ENCODE data around the gene NHLRC1.
"Not testable (repeated sequence)": the region's sequence is repeated elsewhere in the genome, so short reads cannot be mapped to it uniquely, and the experiment has no call there.

Gene NHLRC1

GRCh38 chr6:18122128-18123093 lies at the start of gene NHLRC1:
TSS of gene NHLRC1 (minus strand) at chr6:18122677. CDS start at chr6:18122606, 71 bp downstream.
- peak; percentile 85 for DNase-seq (ENCODE audit: low spot score)

DNA sequence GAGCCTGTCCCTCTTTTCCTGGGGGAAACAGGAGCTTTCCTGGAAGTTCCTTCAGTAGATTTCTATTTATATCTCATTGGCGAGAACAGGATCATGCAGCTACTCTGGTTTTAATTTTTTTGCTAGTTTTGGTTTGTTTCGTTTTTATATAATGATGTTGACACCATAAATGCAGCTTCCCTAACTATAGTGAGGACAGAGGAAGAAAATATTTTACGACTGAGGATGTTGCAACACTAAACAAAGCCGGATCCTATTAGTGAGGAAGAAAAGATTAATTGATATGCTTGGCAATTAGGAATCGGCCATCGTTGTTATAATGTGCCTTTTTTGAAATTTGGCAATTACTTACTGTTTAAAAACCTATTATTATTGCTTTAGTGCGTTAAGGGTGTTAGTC lies 49.4 kb upstream of the NHLRC1 start:
- DNase-seq (ENCODE audit: low spot score), result no peak

- no peak for DNase-seq (ENCODE audit: low spot score)
Observed at GRCh38 chr6:18168264-18168663, 45.8 kb upstream of the NHLRC1 start.

GRCh38 chr6:18166312-18167036 lies 44.0 kb upstream of the NHLRC1 start:
- DNase-seq (ENCODE audit: low spot score), result no peak

DNA sequence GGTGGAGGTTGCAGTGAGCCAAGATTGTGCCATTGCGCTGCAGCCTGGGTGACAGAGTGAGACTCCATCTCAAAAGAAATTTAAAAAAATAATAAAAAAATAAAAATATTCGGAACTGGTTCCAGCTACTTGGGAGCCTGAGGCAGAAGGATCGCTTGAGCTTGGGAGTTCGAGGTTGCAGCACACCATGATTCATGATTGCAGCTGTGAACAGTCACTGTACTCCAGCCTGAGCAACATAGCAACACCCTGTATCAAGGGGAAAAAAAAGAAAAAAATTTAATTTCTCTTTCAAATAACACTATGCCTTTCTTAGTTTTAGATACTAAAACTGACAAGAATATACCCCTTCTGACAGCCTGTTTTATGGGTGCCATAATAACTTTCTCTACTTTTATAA lies 43.3 kb upstream of the NHLRC1 start:
- DNase-seq (ENCODE audit: low spot score), result no peak

GRCh38 chr6:18162401-18162800 lies 39.9 kb upstream of the NHLRC1 start:
- DNase-seq (ENCODE audit: low spot score), result no peak

DNA sequence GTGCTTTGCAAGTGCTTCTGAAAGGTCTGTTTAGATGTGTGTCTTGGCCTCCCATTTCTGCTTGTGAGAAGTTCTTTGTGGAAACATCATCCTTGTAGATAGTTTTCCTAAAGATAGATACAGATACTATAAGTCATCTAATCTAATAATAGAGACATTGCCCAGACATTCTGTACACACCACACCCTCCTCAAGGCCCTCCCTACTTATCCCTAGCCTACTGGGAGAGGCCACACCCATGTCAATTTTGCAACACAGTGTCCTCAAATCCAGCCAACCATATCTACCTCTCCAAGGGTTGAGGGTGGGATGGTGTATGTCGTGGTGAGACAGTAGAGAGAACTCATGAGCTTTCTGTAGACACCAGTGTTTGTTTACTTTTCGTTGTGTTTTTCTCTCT lies 39.0 kb upstream of the NHLRC1 start:
- no peak for DNase-seq (ENCODE audit: low spot score)

- no peak for DNase-seq (ENCODE audit: low spot score)
Observed at GRCh38 chr6:18160911-18161310, 38.4 kb upstream of the NHLRC1 start.

GRCh38 chr6:18155864-18156421 lies 33.5 kb upstream of the NHLRC1 start:
- DNase-seq (ENCODE audit: low spot score), result peak; percentile 36

GRCh38 chr6:18155150-18155863 lies 32.8 kb upstream of the NHLRC1 start, which contains the start of gene KDM1B:
TSS of gene KDM1B (plus strand) at chr6:18155422. CDS start at chr6:18159896, 4,474 bp downstream.
- peak; percentile 98 for DNase-seq (ENCODE audit: low spot score)

GRCh38 chr6:18154507-18155149 lies 32.2 kb upstream of the NHLRC1 start, which contains the start of gene TPMT:
TSS of gene TPMT (minus strand) at chr6:18155077. CDS start at chr6:18149127, 5,950 bp downstream.
- DNase-seq (ENCODE audit: low spot score), result no peak

- DNase-seq (ENCODE audit: low spot score), result no peak
Observed at GRCh38 chr6:18153311-18153703, 30.8 kb upstream of the NHLRC1 start.

DNA sequence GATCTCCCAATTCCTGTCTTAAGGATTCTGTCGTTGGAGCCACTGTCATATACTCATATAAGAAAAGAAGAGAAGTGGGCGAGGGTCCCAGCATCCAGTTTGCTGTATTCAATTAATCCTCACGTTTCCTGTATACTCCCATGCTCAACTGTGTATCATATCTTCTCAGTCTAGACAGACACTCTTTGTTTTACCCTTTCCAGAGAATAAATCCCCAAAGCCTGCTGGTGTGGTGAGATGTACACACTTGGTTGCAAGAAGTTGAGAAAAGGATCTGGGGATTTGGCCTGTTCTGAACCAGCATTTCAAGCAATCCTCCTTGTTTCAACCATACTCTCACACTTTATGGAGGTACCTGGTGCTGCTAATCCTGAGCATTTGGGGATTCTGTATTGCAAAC lies 29.3 kb upstream of the NHLRC1 start:
- no peak for DNase-seq (ENCODE audit: low spot score)

DNA sequence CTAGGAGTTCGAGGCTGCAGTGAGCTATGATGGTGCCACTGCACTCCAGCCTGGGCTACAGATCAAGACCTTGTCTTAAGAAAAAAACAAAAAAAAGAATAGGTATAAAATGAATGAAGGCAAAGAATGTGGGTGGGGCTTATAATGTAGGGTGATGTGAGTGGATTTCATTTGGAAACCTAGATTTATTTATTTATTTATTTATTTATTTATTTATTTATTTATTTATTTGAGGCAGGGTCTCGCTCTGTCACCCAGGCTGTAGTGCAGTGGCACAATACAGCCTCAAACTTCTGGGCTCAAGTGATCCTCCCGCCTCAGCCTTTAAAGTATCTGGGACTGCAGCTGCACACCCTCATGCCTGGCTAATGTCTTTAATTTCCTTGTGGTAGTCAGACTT lies 28.9 kb upstream of the NHLRC1 start:
- not testable (repeated sequence) for DNase-seq (ENCODE audit: low spot score)

GRCh38 chr6:18148304-18149025 lies 26.0 kb upstream of the NHLRC1 start:
- DNase-seq (ENCODE audit: low spot score), result no peak

DNA sequence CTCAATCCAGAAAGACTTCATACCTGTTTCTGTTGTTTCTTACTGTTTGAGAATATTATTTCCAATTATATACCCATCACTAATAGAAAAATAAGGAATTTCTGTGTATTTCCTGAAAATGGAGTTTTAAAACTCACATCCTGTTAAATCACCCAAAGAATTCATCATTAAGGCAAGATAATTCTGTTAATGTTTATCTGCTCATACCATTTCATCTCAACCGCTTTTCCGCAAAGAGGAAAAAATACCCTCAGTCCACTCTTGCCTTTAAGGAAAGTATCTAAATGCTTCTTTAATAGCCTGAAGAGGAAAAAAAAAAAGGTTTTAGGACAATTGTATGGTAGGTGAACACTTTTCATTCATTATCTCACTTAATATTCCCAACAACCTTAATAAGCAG lies 25.1 kb upstream of the NHLRC1 start:
- DNase-seq (ENCODE audit: low spot score), result no peak

GRCh38 chr6:18147160-18147559 lies 24.7 kb upstream of the NHLRC1 start:
- no peak for DNase-seq (ENCODE audit: low spot score)

- DNase-seq (ENCODE audit: low spot score), result no peak
Observed at GRCh38 chr6:18142591-18142861, 20.0 kb upstream of the NHLRC1 start.

DNA sequence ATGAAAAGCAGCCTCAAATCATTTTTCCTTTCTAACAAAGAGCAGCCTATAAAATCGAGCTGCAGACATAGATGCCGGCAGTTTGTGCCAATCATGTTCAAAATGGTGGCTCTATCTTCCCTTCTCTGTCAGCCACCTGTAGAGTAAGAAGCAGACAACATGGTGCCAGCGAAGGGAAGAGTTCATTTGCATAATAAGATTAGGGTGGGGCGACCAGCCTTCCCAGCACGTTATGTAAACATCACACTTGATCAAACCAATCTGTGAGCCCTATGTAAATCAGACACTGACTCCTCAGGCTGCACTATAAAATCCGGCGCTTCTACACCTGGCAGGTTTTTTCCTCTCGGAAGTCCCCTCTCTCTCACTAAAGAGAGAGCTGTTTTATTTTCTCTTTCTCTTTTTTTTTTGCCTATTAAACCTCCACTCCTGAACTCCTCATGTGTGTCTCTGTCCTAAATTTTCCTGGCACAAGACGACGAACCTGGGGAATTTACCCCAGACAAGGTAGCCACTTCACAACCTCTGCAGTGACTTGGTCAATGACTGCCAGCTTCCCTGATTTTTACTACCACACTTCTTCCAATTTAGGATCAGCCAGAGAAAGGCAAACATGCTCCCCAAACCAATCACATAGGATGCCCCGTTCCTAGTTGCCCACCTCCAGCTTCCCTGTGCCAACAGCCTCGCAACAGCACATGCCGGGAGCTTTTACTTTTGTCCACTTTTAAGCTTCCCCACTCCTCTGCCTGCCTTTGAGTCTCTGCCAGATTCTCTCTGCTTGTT lies 19.5 kb upstream of the NHLRC1 start:
- no peak for DNase-seq (ENCODE audit: low spot score)

DNA sequence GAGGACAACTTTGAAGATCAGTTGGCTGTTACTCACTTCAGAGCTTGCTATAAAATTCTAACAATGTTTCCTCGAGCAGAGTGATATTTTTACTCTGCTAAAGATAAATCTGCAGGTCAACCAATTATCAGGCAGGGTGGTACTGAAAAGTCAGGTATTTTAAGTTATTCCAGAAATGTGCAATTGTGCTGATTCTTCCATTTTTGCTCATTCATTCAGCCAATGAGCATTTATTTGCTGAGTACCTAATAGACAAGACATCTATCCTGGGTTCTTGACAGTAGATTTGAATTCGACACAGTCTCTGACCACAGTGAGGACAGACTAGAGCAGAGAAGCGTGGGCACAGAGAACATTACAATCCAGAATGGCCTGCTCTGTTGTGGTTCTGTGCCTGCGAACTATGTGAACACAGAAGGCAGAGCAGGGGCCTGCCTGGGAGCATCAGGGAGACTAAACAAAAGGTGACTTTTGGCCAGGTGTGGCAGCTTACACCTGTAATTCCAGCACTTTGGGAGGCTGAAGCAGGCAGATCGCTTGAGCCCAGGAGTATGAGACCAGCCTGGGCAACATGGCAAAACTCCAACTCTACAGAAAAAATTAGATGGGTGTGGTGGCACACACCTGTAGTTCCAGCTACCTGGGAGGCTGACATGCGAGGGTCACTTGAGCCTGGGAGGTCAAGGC lies 17.6 kb upstream of the NHLRC1 start:
- DNase-seq (ENCODE audit: low spot score), result no peak

Measured in hematopoietic multipotent progenitor cell treated with erythropoietin and hydrocortisone succinate and interleukin-3 and kit ligand, for 15 days (in vitro differentiated cells).